ENCODE data around the gene TBC1D5. TPM values are rescaled to one million over a fixed set of nuclear protein-coding genes. Genes with fewer than 3 reads are reported as not detected.

The TBC1D5 gene
- total and polyA plus RNA-seq, 2 of the 4 experiments (the other 2 are of a cell fraction), result 16.4 to 57.0 TPM

DNA sequence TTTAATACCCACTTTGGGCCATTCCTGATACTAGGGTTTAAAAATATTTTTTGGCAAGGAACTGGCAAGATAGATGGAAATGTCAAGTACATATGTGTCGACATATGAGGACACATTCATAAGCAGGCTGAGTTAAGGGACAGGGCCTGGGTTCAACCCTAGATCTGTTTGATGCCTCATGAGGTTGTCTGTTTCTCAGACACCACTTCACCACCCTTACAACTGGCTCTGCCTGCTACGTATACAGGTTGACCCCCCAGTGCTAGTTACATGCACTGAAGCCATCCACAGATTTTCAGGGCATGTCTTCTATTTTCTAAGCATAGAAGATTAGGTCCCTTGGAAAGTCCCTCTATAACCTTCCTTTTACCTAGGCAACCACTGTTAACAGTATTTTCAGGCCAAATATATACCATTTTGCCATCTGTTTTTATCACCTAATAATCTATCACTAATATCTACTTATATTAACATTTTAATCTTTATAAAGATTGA, 561.0 kb downstream of the TBC1D5 start:
- dilution Hi-C loops (cut with HindIII; ENCODE audit: low sequenced_read_pairs, unreplicated experiment) (loop anchor here (25.0 kb wide), 1 partner anchor 569 kb away; the partner anchor contains the start of gene DAZL), in situ Hi-C loops (cut with MboI; ENCODE audit: low sequenced_read_pairs) (no loop called here), intact Hi-C loops (cut with micrococcal nuclease) (no loop called here)
- H4K8ac ChIP-seq (ENCODE audit: low read depth in 2 of 2, low read length in 2 of 2), result no peak overlapping the region
- H3K9ac ChIP-seq (ENCODE audit: low read depth, low read length), result no peak overlapping the region
- H3K4ac ChIP-seq (ENCODE audit: low read depth, low read length), result no peak overlapping the region
- no peak overlapping the region for H4K5ac ChIP-seq (ENCODE audit: low read depth, low read length)
- H3K4me1 ChIP-seq (ENCODE audit: control insufficient read depth, insufficient read depth, low read length), result peaks cover 1% of the 10 kb centered on the region
- no TSS peak for BruUV-seq (replicated peaks)
- peaks cover 3% of the 10 kb centered on the region; the same call in 1 of the 2 replicates for H3K9me1 ChIP-seq (ENCODE audit: insufficient read depth, low read length)
- no peaks in the 10 kb centered on the region for H3K9me3 ChIP-seq (ENCODE audit: control insufficient read depth, insufficient read depth, low read length)
- no peak overlapping the region for H3K56ac ChIP-seq (ENCODE audit: extremely low read depth, insufficient read depth, low read length)
- H2AK9ac ChIP-seq (replicated peaks; ENCODE audit: low read depth, low read length, poor library complexity), result no peak overlapping the region
- ChIA-PET POLR2A (ENCODE audit: unreplicated experiment) (no interaction called here), CTCF (no interaction called here)
- no peak overlapping the region for H2AFZ ChIP-seq (replicated peaks; ENCODE audit: low read length, poor library complexity)
- ATAC-seq (ENCODE audit: low read depth), result no peak
- no peak overlapping the region for H4K91ac ChIP-seq (ENCODE audit: insufficient read depth, low read depth, low read length)
- H2BK20ac ChIP-seq (ENCODE audit: low read depth, low read length), result no peak overlapping the region
- no peak overlapping the region for H3K4me2 ChIP-seq (ENCODE audit: low read depth, low read length)
- H2AK5ac ChIP-seq (ENCODE audit: low read depth, low read length), result no peak overlapping the region
- no peaks in the 10 kb centered on the region for H3K79me1 ChIP-seq (ENCODE audit: low read depth in 1 of 2, low read length in 2 of 2)
- H3K27ac ChIP-seq (ENCODE audit: insufficient read depth, low read length), result no peak overlapping the region
- H2BK120ac ChIP-seq (ENCODE audit: low read depth, low read length), result no peak overlapping the region
- H3K4me3 ChIP-seq (ENCODE audit: insufficient read depth, low read depth, low read length), result no peak overlapping the region
- no peak overlapping the region for H2BK15ac ChIP-seq (ENCODE audit: low read depth, low read length)
- no peak overlapping the region for H3K23ac ChIP-seq (ENCODE audit: low read depth, low read length)
- H3K14ac ChIP-seq (replicated peaks; ENCODE audit: low read depth, low read length), result no peak overlapping the region
- no peak for DNase-seq
- no peaks in the 10 kb centered on the region for H3K36me3 ChIP-seq (ENCODE audit: control insufficient read depth, insufficient read depth, low read length)
- H4K20me1 ChIP-seq (ENCODE audit: insufficient read depth, low read length), result no peaks in the 10 kb centered on the region
- H2BK5ac ChIP-seq (ENCODE audit: low read depth, low read length, poor library complexity, severe bottlenecking), result no peak overlapping the region
- WGBS, 2 experiments (ENCODE audit: extremely low coverage in 2 of 2, insufficient read length in 1 of 2), result no CpG with 5 or more reads among the region's 2 CpGs
- no peaks in the 10 kb centered on the region for H3K27me3 ChIP-seq (ENCODE audit: control insufficient read depth, insufficient read depth, low read length)
- H3K18ac ChIP-seq (ENCODE audit: low read depth, low read length), result no peak overlapping the region
- TF ChIP-seq, protein P1, sequence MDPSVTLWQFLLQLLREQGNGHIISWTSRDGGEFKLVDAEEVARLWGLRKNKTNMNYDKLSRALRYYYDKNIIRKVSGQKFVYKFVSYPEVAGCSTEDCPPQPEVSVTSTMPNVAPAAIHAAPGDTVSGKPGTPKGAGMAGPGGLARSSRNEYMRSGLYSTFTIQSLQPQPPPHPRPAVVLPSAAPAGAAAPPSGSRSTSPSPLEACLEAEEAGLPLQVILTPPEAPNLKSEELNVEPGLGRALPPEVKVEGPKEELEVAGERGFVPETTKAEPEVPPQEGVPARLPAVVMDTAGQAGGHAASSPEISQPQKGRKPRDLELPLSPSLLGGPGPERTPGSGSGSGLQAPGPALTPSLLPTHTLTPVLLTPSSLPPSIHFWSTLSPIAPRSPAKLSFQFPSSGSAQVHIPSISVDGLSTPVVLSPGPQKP (IDR thresholded peaks at IDR 0.05; ENCODE audit: borderline replicate concordance, low read depth, low read length), result no peak
- TF ChIP-seq MAZ (IDR thresholded peaks at IDR 0.05; ENCODE audit: borderline replicate concordance, low read depth, low read length) (no peak), SMC3 (IDR thresholded peaks at IDR 0.05; ENCODE audit: low read depth, low read length) (no peak), RCOR1 (IDR thresholded peaks at IDR 0.05; ENCODE audit: insufficient replicate concordance, low read length) (no peak), RFX5 (IDR thresholded peaks at IDR 0.05; ENCODE audit: low read depth, low read length) (no peak), CHD1 (IDR thresholded peaks at IDR 0.05; ENCODE audit: low read depth, low read length) (no peak), MAFK (IDR thresholded peaks at IDR 0.05; ENCODE audit: low read depth, low read length) (no peak), CEBPB (IDR thresholded peaks at IDR 0.05; ENCODE audit: low read depth, low read length) (no peak), BHLHE40 (IDR thresholded peaks at IDR 0.05; ENCODE audit: low read depth, low read length) (no peak), NFE2L2 (IDR thresholded peaks at IDR 0.05; ENCODE audit: low read depth, low read length) (no peak), MXI1 (IDR thresholded peaks at IDR 0.05; ENCODE audit: borderline replicate concordance, low read depth, low read length) (no peak), FOS (IDR thresholded peaks at IDR 0.05; ENCODE audit: low read depth, low read length) (no peak), RAD21 (IDR thresholded peaks at IDR 0.05; ENCODE audit: low read length) (no peak), POLR2A (IDR thresholded peaks at IDR 0.05; ENCODE audit: low read depth, low read length) (no peak)
- TF ChIP-seq, protein P2, sequence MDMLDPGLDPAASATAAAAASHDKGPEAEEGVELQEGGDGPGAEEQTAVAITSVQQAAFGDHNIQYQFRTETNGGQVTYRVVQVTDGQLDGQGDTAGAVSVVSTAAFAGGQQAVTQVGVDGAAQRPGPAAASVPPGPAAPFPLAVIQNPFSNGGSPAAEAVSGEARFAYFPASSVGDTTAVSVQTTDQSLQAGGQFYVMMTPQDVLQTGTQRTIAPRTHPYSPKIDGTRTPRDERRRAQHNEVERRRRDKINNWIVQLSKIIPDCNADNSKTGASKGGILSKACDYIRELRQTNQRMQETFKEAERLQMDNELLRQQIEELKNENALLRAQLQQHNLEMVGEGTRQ (IDR thresholded peaks at IDR 0.05; ENCODE audit: low read depth, low read length), result no peak
- TF ChIP-seq, protein P3, sequence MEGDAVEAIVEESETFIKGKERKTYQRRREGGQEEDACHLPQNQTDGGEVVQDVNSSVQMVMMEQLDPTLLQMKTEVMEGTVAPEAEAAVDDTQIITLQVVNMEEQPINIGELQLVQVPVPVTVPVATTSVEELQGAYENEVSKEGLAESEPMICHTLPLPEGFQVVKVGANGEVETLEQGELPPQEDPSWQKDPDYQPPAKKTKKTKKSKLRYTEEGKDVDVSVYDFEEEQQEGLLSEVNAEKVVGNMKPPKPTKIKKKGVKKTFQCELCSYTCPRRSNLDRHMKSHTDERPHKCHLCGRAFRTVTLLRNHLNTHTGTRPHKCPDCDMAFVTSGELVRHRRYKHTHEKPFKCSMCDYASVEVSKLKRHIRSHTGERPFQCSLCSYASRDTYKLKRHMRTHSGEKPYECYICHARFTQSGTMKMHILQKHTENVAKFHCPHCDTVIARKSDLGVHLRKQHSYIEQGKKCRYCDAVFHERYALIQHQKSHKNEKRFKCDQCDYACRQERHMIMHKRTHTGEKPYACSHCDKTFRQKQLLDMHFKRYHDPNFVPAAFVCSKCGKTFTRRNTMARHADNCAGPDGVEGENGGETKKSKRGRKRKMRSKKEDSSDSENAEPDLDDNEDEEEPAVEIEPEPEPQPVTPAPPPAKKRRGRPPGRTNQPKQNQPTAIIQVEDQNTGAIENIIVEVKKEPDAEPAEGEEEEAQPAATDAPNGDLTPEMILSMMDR (conservative IDR thresholded peaks at IDR 0.05; ENCODE audit: low read depth, low read length), result no peak

All from IMR-90 (cell line).